ENCODE measurements around the gene OR56A1. TPM values are rescaled to one million over a fixed set of nuclear protein-coding genes. Genes with fewer than 3 reads are reported as not detected.

OR56A1 gene
- total RNA-seq, 1 experiment from 2014 or later = not detected

DNA sequence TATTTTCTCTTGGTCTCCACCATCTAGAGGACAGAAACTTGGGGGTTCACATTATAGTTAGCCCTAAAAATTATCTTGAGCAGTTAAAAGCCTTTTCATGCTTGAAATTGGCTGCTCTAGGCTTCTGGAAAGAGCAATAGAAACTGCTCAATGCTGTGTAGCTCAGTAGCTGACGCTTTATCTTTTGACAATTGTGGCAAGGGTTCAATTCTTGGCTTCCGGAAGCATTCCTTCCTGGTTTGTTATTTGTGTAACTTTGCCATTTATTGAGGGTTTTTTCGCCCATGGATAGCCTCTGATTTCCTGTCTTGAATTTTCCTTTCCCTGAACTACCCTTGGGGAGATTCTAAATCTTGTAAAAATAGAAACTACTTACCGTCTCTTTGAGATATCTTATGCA is 10.3 kb upstream of the OR56A1 start:
- TF ChIP-seq, protein P1, sequence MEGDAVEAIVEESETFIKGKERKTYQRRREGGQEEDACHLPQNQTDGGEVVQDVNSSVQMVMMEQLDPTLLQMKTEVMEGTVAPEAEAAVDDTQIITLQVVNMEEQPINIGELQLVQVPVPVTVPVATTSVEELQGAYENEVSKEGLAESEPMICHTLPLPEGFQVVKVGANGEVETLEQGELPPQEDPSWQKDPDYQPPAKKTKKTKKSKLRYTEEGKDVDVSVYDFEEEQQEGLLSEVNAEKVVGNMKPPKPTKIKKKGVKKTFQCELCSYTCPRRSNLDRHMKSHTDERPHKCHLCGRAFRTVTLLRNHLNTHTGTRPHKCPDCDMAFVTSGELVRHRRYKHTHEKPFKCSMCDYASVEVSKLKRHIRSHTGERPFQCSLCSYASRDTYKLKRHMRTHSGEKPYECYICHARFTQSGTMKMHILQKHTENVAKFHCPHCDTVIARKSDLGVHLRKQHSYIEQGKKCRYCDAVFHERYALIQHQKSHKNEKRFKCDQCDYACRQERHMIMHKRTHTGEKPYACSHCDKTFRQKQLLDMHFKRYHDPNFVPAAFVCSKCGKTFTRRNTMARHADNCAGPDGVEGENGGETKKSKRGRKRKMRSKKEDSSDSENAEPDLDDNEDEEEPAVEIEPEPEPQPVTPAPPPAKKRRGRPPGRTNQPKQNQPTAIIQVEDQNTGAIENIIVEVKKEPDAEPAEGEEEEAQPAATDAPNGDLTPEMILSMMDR (conservative IDR thresholded peaks at IDR 0.05) = no peak
- no peak for TF ChIP-seq EZH2 (IDR thresholded peaks at IDR 0.05; ENCODE audit: low read depth)
- no peak overlapping the region for H3K4me3 ChIP-seq
- H3F3A ChIP-seq (ENCODE audit: insufficient read depth, low read depth) = no peaks in the 10 kb centered on the region
- H3K79me2 ChIP-seq (ENCODE audit: low read depth) = no peaks in the 10 kb centered on the region
- ChIA-PET POLR2A (ENCODE audit: unreplicated experiment) (no interaction called here), CTCF (no interaction called here)
- H3K4me1 ChIP-seq (replicated peaks; ENCODE audit: insufficient read depth) = no peaks in the 10 kb centered on the region
- H2AFZ ChIP-seq = no peak overlapping the region
- no peaks in the 10 kb centered on the region for H3K27me3 ChIP-seq (ENCODE audit: insufficient read depth, low read depth)
- H3K27ac ChIP-seq = no peak overlapping the region
- no peak overlapping the region for H3K4me2 ChIP-seq
- H3K36me3 ChIP-seq (ENCODE audit: low read depth) = no peaks in the 10 kb centered on the region
- H3K9me2 ChIP-seq (ENCODE audit: insufficient read depth) = no peaks in the 10 kb centered on the region
- H3K9me3 ChIP-seq (ENCODE audit: insufficient read depth, low read depth) = no peaks in the 10 kb centered on the region
- no peak for DNase-seq
- BruUV-seq (replicated peaks) = no TSS peak
- intact Hi-C loops (cut with micrococcal nuclease; ENCODE audit: unreplicated experiment) = no loop called here
- H4K20me1 ChIP-seq (ENCODE audit: insufficient read depth) = no peaks in the 10 kb centered on the region

DNA sequence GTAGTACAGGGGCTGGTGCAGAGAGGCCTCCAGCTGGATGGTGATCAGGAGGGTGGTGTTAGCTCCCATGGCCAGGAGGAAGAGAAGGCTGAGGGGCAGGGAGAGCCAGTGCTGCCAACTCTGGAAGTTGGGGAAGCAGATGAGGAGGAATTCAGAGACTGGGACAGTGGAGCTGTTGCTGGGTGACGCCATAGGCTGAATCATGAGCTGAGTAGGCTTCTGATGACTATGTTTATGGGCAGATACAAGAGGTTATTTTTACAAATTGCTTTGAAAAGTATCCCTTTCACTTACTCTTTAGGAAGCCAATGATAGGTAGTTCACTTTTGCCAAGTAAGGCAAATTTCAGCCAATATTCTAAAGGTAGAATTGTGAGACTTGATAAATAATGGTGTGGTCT is 3.1 kb downstream of the OR56A1 start:
- H3K36me3 ChIP-seq (ENCODE audit: low read depth) = no peaks in the 10 kb centered on the region
- TF ChIP-seq, protein P1 (conservative IDR thresholded peaks at IDR 0.05) = no peak
- TF ChIP-seq EZH2 (IDR thresholded peaks at IDR 0.05; ENCODE audit: low read depth) = no peak

DNA sequence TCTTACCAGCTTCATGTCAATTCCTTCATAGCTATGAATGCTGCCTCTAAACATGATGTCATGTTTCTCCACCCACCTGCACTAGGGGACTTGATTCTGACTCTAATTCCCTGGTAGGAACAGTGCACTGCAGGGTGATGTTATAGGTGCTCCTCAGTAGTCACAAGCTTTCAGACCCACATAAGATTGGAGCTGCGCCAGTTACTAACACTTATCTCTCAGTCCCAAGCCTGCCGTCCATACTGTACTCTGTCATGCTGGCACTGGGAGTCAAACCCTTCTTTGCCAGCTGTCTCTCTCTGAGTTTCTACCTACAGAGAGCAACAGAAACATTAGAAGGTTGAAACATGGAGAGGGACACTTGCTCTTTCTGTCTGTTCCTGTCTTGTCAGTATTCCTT is 5.5 kb downstream of the OR56A1 start:
- Histone ChIP-seq H3K4me1 (replicated peaks; ENCODE audit: insufficient read depth) (no peaks in the 10 kb centered on the region), H3K9me3 (ENCODE audit: insufficient read depth, low read depth) (no peaks in the 10 kb centered on the region), H3K4me3 (no peak overlapping the region), H3K36me3 (ENCODE audit: low read depth) (no peaks in the 10 kb centered on the region), H3K4me2 (no peak overlapping the region), H2AFZ (no peak overlapping the region), H3K27me3 (ENCODE audit: insufficient read depth, low read depth) (no peaks in the 10 kb centered on the region), H3K9me2 (ENCODE audit: insufficient read depth) (no peaks in the 10 kb centered on the region), H3F3A (ENCODE audit: insufficient read depth, low read depth) (no peaks in the 10 kb centered on the region), H3K79me2 (ENCODE audit: low read depth) (no peaks in the 10 kb centered on the region), H4K20me1 (ENCODE audit: insufficient read depth) (no peaks in the 10 kb centered on the region), H3K27ac (no peak overlapping the region)
- CTCF ChIA-PET = no interaction called here
- BruUV-seq (replicated peaks) = no TSS peak
- TF ChIP-seq EZH2 (IDR thresholded peaks at IDR 0.05; ENCODE audit: low read depth) = no peak
- TF ChIP-seq, protein P1 (conservative IDR thresholded peaks at IDR 0.05) = no peak
- no peak for DNase-seq
- POLR2A ChIA-PET (ENCODE audit: unreplicated experiment) = no interaction called here
- intact Hi-C loops (cut with micrococcal nuclease; ENCODE audit: unreplicated experiment) = no loop called here

More for the DNA sequence above, 3.1 kb downstream of the OR56A1 start:
- no peak for DNase-seq
- Histone ChIP-seq H4K20me1 (ENCODE audit: insufficient read depth) (no peaks in the 10 kb centered on the region), H3F3A (ENCODE audit: insufficient read depth, low read depth) (no peaks in the 10 kb centered on the region), H3K27ac (no peak overlapping the region), H3K27me3 (ENCODE audit: insufficient read depth, low read depth) (no peaks in the 10 kb centered on the region), H3K4me3 (no peak overlapping the region), H3K9me3 (ENCODE audit: insufficient read depth, low read depth) (no peaks in the 10 kb centered on the region), H3K9me2 (ENCODE audit: insufficient read depth) (no peaks in the 10 kb centered on the region), H3K4me2 (no peak overlapping the region), H3K4me1 (replicated peaks; ENCODE audit: insufficient read depth) (no peaks in the 10 kb centered on the region), H3K79me2 (ENCODE audit: low read depth) (no peaks in the 10 kb centered on the region), H2AFZ (no peak overlapping the region)
- CTCF ChIA-PET = no interaction called here
- POLR2A ChIA-PET (ENCODE audit: unreplicated experiment) = no interaction called here
- intact Hi-C loops (cut with micrococcal nuclease; ENCODE audit: unreplicated experiment) = no loop called here
- no TSS peak for BruUV-seq (replicated peaks)
